Progenitor cell of endocrine pancreas (in vitro differentiated cells): ENCODE results near the gene PPIE. TPM values are rescaled to one million over a fixed set of nuclear protein-coding genes. Genes with fewer than 3 reads are reported as not detected.
A peak's percentile ranks its signal among the peaks of the same experiment; 100 is the strongest.

ENCODE experiments used
- DNase-seq: peaks from one replicate; pipeline ENCODE4 v3.0.0; 2021; ENCODE audit warnings: low spot score; ENCODE audit not compliant: unreplicated experiment
- H3K27ac Mint-ChIP-seq: 2 replicates; pipeline ENCODE4 v1.8.0; 2021; ENCODE audit warnings: mild to moderate bottlenecking, moderate library complexity, mixed read lengths
- H3K27me3 Mint-ChIP-seq: 2 replicates; pipeline ENCODE4 v1.8.0; 2021; ENCODE audit warnings: mixed read lengths
- H3K36me3 Mint-ChIP-seq: 2 replicates; pipeline ENCODE4 v1.8.0; 2022; ENCODE audit warnings: mixed read lengths; ENCODE audit not compliant: insufficient read depth
- H3K4me1 Mint-ChIP-seq: 2 replicates; pipeline ENCODE4 v1.8.0; 2021; ENCODE audit warnings: low read depth, mixed read lengths
- H3K4me3 Mint-ChIP-seq: 2 replicates; pipeline ENCODE4 v1.8.0; 2021; ENCODE audit warnings: low read depth, mild to moderate bottlenecking, moderate library complexity, mixed read lengths
- H3K9me3 Mint-ChIP-seq: 2 replicates; pipeline ENCODE4 v1.8.0; 2021; ENCODE audit warnings: low read depth, mixed read lengths
- total RNA-seq: library from RNA; stranded (reverse); gene quantifications from 2 replicates; pipeline ENCODE4 v1.2.1, GENCODE V29; 2021
- TF ChIP-seq, protein P1 (sequence below): fragments of 200-600 bp; sonication (generic); IDR thresholded peaks from one replicate; pipeline ENCODE4 v1.5.0; 2021; ENCODE audit warnings: antibody characterized with exemption, mild to moderate bottlenecking; ENCODE audit not compliant: unreplicated experiment

Gene PPIE
- total RNA-seq, 1 donor from 2014 or later, result 47.4 TPM

DNA sequence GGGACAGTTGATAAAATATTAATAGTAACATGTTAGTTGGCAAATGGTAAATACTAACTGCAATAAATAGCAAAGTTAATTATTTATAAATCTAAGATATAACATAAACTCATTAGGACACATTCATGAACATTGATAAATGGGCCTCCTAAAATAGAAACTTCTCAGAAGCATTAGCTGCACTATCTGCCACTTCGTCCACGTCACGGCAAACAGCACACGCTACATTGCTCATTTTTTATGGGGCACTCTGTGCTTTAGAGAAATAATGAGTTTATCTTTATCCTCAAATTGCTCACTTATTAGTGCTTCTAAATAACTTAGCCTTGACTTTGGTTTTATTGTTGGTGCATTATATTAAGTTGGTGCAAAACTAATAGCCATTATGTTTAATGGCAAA, 31.2 kb upstream of the PPIE start:
- Mint-ChIP-seq H3K36me3 (no peaks in the 10 kb centered on the region), H3K9me3 (no peaks in the 10 kb centered on the region), H3K4me1 (peaks cover 5% of the 10 kb centered on the region), H3K27ac (no peak overlapping the region), H3K4me3 (no peak overlapping the region), H3K27me3 (peaks cover 54% of the 10 kb centered on the region)
- TF ChIP-seq, protein P1, sequence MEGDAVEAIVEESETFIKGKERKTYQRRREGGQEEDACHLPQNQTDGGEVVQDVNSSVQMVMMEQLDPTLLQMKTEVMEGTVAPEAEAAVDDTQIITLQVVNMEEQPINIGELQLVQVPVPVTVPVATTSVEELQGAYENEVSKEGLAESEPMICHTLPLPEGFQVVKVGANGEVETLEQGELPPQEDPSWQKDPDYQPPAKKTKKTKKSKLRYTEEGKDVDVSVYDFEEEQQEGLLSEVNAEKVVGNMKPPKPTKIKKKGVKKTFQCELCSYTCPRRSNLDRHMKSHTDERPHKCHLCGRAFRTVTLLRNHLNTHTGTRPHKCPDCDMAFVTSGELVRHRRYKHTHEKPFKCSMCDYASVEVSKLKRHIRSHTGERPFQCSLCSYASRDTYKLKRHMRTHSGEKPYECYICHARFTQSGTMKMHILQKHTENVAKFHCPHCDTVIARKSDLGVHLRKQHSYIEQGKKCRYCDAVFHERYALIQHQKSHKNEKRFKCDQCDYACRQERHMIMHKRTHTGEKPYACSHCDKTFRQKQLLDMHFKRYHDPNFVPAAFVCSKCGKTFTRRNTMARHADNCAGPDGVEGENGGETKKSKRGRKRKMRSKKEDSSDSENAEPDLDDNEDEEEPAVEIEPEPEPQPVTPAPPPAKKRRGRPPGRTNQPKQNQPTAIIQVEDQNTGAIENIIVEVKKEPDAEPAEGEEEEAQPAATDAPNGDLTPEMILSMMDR, result no peak
- no peak for DNase-seq

DNA sequence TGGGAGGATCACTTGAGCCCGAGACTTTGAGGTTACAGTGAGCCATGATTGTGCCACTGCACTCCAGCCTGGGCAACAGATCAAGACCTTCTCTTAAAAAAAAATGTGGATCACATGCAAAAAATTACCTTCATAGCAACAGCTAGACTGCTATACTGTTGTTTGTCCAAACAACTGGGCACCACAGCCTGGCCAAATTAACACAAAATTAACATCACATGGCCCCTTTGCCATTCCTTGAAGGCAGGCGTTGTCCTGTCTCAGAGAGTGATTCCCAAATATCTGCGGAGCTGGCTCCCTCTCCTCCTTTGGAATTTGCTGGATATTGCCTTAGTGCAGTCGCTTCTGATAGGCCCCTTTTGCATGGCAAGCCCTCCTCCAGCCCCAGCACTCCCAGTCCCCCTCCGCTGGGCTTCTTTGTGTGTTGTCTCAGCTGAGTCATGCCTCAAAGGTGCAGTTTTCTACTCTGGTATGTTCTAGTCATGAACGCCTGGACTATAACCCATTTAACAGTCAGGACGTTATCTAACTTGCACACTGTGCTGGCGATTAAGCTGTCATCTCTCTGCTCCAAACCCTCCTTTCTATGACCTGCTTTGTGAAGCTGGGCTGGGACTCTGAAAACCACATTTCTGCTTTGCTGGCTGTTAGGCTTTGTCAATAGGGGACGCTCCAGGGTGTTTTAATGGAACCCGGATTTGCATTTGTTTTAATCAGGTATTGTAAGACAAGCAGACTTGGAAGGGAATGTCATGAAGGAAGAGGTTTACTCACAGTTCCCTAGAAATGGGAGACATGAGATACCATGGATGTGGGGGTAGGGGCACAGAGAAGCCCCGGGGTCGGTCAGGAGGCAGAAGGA, 27.3 kb upstream of the PPIE start:
- Mint-ChIP-seq H3K36me3 (no peaks in the 10 kb centered on the region), H3K27ac (peak overlapping the region; percentile 22), H3K4me3 (no peak overlapping the region), H3K9me3 (no peaks in the 10 kb centered on the region), H3K27me3 (peaks cover 58% of the 10 kb centered on the region), H3K4me1 (peaks cover 5% of the 10 kb centered on the region)
- DNase-seq, result no peak
- TF ChIP-seq, protein P1, result no peak

DNA sequence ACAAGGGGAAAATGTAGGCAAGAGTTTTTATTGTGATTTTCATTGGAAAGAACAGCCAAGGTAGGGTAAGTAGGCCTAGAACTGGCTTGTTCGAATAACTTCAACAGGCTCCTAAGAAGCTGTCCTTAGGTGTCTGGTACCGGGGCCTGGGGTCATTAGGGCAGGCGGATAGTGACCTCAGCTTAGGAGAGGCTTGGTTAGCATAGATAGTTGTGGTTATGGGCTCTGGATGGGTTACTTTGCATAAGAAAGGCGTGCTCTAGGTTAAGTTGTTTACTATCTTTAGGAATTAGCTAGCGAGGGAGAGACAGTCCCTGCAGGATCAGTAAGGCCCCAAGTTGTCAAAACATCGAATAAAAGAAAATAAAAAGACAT, 26.7 kb upstream of the PPIE start:
- peaks cover 5% of the 10 kb centered on the region for H3K4me1 Mint-ChIP-seq
- no peak overlapping the region for H3K27ac Mint-ChIP-seq
- TF ChIP-seq, protein P1, result no peak
- peaks cover 58% of the 10 kb centered on the region for H3K27me3 Mint-ChIP-seq
- H3K9me3 Mint-ChIP-seq, result no peaks in the 10 kb centered on the region
- DNase-seq, result no peak
- no peak overlapping the region for H3K4me3 Mint-ChIP-seq
- no peaks in the 10 kb centered on the region for H3K36me3 Mint-ChIP-seq

DNA sequence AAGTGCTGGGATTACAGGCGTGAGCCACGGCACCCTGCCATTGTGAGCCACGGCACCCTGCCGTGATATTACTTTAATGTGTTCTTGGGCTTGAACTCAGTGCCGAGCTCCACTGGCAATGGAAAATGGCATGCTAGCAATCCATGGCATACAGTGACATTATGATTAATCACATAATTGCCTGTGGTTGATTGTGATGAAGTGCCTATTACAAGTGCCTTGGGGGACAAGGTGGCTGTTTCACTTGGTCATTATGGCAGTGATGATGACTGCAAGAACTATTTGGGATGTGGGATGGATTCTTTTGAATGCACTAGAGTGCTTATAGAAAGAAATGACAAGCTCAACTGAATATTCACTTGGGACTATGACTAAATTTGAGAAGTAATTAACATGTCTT, 25.1 kb upstream of the PPIE start:
- no peak overlapping the region for H3K4me3 Mint-ChIP-seq
- peaks cover 5% of the 10 kb centered on the region for H3K4me1 Mint-ChIP-seq
- no peaks in the 10 kb centered on the region for H3K9me3 Mint-ChIP-seq
- H3K27me3 Mint-ChIP-seq, result peaks cover 68% of the 10 kb centered on the region
- TF ChIP-seq, protein P1, result no peak
- no peak for DNase-seq
- H3K27ac Mint-ChIP-seq, result no peak overlapping the region
- H3K36me3 Mint-ChIP-seq, result no peaks in the 10 kb centered on the region

DNA sequence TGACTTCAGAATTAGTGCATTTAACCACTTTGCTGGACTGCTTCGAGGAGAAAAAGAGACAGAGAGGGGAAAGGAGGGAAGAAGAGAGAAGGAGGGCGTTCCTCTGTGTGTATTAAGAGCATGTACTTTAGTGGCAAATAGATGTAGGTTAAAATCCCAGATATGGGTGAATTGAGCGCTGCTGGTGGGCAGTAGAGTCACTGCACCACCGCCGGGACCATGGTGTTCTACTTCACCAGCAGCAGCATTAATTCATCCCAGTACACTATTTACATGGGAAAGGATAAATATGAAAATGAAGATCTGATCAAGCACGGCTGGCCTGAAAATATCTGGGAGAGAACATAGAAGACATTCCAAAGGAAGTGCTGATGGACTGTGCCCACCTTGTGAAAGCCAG, 20.9 kb upstream of the PPIE start:
- TF ChIP-seq, protein P1, result no peak
- no peak overlapping the region for H3K4me3 Mint-ChIP-seq
- peaks cover 77% of the 10 kb centered on the region for H3K27me3 Mint-ChIP-seq
- no peaks in the 10 kb centered on the region for H3K36me3 Mint-ChIP-seq
- H3K9me3 Mint-ChIP-seq, result no peaks in the 10 kb centered on the region
- H3K27ac Mint-ChIP-seq, result no peak overlapping the region
- DNase-seq, result no peak
- H3K4me1 Mint-ChIP-seq, result no peaks in the 10 kb centered on the region
